ENCODE data around the gene RYR2. TPM values are rescaled to one million over a fixed set of nuclear protein-coding genes. Genes with fewer than 3 reads are reported as not detected.

Gene RYR2
- total RNA-seq, 1 donor from 2014 or later, result 0.90 TPM

DNA sequence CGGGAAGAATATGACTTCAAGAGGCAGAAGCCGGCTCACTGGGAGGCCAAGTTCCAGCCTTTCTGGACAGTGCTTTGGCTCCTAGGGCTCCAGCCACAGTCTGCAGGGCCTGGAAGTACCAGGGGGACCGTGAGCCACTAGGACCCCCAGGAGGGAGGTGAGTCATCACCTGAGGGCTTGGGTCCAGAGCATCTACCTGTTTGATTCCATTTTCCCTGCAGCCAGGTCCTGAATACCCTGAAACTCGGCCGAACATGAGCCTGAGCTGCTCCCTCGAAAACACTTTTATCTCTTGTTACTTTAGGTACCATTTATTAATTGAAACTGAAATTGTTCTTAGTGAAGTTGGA, 164.1 kb downstream of the RYR2 start:
- no peaks in the 10 kb centered on the region for H3K27me3 Mint-ChIP-seq (ENCODE audit: insufficient read depth, low read depth)
- Histone ChIP-seq H3K4me2 (no peak overlapping the region), H3K4me3 (no peak overlapping the region), H4K20me1 (ENCODE audit: low read depth) (no peaks in the 10 kb centered on the region), H3K27me3 (no peaks in the 10 kb centered on the region), H3K9me3 (ENCODE audit: low read depth) (no peaks in the 10 kb centered on the region), H3K9ac (no peak overlapping the region), H3K79me2 (ENCODE audit: low read depth) (no peaks in the 10 kb centered on the region), H3K27ac (no peak overlapping the region), H3K4me1 (no peaks in the 10 kb centered on the region), H2AFZ (replicated peaks) (no peak overlapping the region), H3F3A (ENCODE audit: low read depth) (no peaks in the 10 kb centered on the region), H3K36me3 (no peaks in the 10 kb centered on the region)
- no peaks in the 10 kb centered on the region for H3K36me3 Mint-ChIP-seq
- H3K27ac Mint-ChIP-seq, result no peak overlapping the region
- no peak overlapping the region for H3K4me3 Mint-ChIP-seq
- DNase-seq (ENCODE audit: low spot score), result no peak
- H3K9me3 Mint-ChIP-seq, result no peaks in the 10 kb centered on the region
- TF ChIP-seq EZH2 (IDR thresholded peaks at IDR 0.05), result no peak
- TF ChIP-seq EZH2phosphoT487 (IDR thresholded peaks at IDR 0.05), result no peak
- TF ChIP-seq, protein P1, sequence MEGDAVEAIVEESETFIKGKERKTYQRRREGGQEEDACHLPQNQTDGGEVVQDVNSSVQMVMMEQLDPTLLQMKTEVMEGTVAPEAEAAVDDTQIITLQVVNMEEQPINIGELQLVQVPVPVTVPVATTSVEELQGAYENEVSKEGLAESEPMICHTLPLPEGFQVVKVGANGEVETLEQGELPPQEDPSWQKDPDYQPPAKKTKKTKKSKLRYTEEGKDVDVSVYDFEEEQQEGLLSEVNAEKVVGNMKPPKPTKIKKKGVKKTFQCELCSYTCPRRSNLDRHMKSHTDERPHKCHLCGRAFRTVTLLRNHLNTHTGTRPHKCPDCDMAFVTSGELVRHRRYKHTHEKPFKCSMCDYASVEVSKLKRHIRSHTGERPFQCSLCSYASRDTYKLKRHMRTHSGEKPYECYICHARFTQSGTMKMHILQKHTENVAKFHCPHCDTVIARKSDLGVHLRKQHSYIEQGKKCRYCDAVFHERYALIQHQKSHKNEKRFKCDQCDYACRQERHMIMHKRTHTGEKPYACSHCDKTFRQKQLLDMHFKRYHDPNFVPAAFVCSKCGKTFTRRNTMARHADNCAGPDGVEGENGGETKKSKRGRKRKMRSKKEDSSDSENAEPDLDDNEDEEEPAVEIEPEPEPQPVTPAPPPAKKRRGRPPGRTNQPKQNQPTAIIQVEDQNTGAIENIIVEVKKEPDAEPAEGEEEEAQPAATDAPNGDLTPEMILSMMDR (IDR thresholded peaks at IDR 0.05), result no peak
- no peaks in the 10 kb centered on the region for H3K4me1 Mint-ChIP-seq

GRCh38 chr1:237211031-237211430, 169.0 kb downstream of the RYR2 start:
- Mint-ChIP-seq H3K9me3 (no peaks in the 10 kb centered on the region), H3K36me3 (no peaks in the 10 kb centered on the region), H3K27me3 (ENCODE audit: insufficient read depth, low read depth) (no peaks in the 10 kb centered on the region), H3K27ac (no peak overlapping the region), H3K4me3 (no peak overlapping the region), H3K4me1 (no peaks in the 10 kb centered on the region)
- no peaks in the 10 kb centered on the region for H3K79me2 ChIP-seq (ENCODE audit: low read depth)
- TF ChIP-seq EZH2phosphoT487 (IDR thresholded peaks at IDR 0.05) (no peak), EZH2 (IDR thresholded peaks at IDR 0.05) (no peak)
- TF ChIP-seq, protein P1 (IDR thresholded peaks at IDR 0.05), result no peak
- H3K4me1 ChIP-seq, result no peaks in the 10 kb centered on the region
- H3K27me3 ChIP-seq, result no peaks in the 10 kb centered on the region
- no peaks in the 10 kb centered on the region for H3K9me3 ChIP-seq (ENCODE audit: low read depth)
- H2AFZ ChIP-seq (replicated peaks), result no peak overlapping the region
- no peak overlapping the region for H3K4me3 ChIP-seq
- H3F3A ChIP-seq (ENCODE audit: low read depth), result no peaks in the 10 kb centered on the region
- H4K20me1 ChIP-seq (ENCODE audit: low read depth), result no peaks in the 10 kb centered on the region
- DNase-seq (ENCODE audit: low spot score), result no peak
- no peak overlapping the region for H3K27ac ChIP-seq
- H3K36me3 ChIP-seq, result no peaks in the 10 kb centered on the region
- H3K4me2 ChIP-seq, result no peak overlapping the region
- H3K9ac ChIP-seq, result no peak overlapping the region

DNA sequence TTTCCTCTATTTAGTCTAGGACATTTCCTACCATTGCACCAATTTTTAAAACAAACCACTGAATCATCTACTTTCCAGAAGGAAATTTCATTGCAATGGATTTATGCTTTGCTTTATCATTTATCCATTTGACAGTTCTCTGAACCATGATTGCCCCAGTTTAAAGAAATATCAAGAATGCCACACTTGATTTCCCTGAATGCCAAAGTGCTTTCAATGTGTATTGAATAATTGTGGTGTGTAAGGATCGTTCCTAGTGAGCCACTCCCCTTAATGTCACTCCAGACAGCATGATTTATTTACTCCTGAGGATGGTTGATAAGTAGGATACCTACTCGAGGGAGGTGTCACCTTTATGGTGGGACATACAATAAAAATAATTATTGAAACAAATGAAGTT, 169.6 kb downstream of the RYR2 start:
- Histone ChIP-seq H3K9me3 (ENCODE audit: low read depth) (no peaks in the 10 kb centered on the region), H2AFZ (replicated peaks) (no peak overlapping the region), H3K4me1 (no peaks in the 10 kb centered on the region), H3F3A (ENCODE audit: low read depth) (no peaks in the 10 kb centered on the region), H3K4me3 (no peak overlapping the region), H3K79me2 (ENCODE audit: low read depth) (no peaks in the 10 kb centered on the region), H3K36me3 (no peaks in the 10 kb centered on the region), H3K27ac (no peak overlapping the region), H3K9ac (no peak overlapping the region), H3K27me3 (no peaks in the 10 kb centered on the region), H3K4me2 (no peak overlapping the region), H4K20me1 (ENCODE audit: low read depth) (no peaks in the 10 kb centered on the region)
- Mint-ChIP-seq H3K9me3 (no peaks in the 10 kb centered on the region), H3K4me3 (no peak overlapping the region), H3K4me1 (no peaks in the 10 kb centered on the region), H3K27me3 (ENCODE audit: insufficient read depth, low read depth) (no peaks in the 10 kb centered on the region), H3K27ac (no peak overlapping the region), H3K36me3 (no peaks in the 10 kb centered on the region)
- TF ChIP-seq EZH2 (IDR thresholded peaks at IDR 0.05) (no peak), EZH2phosphoT487 (IDR thresholded peaks at IDR 0.05) (no peak)
- TF ChIP-seq, protein P1 (IDR thresholded peaks at IDR 0.05), result no peak
- no peak for DNase-seq (ENCODE audit: low spot score)
